Stimulated activated memory B cell treated with anti-CD40 and anti-IgM and Interleukin-4, amounts not matched to agents 10 μg/mL and 1 μg/mL and 100 μg/mL, for 72 hours (primary cell): Measurements from ENCODE around the gene CIB4.

Experiments used
- ATAC-seq: fragments of 150-1000 bp; cut with Tn5 transposase; 2 replicates; pipeline ENCODE4 v1.10.0; 2021
- H3K27ac Mint-ChIP-seq: one replicate; pipeline ENCODE4 v1.8.0; 2022; ENCODE audit warnings: mild to moderate bottlenecking, mixed read lengths
- H3K27me3 Mint-ChIP-seq: one replicate; pipeline ENCODE4 v1.8.0; 2022; ENCODE audit warnings: mixed read lengths
- H3K36me3 Mint-ChIP-seq: one replicate; pipeline ENCODE4 v1.8.0; 2022; ENCODE audit warnings: mixed read lengths
- H3K4me1 Mint-ChIP-seq: one replicate; pipeline ENCODE4 v1.8.0; 2022; ENCODE audit warnings: mixed read lengths
- H3K4me3 Mint-ChIP-seq: one replicate; pipeline ENCODE4 v1.8.0; 2022; ENCODE audit warnings: mild to moderate bottlenecking, moderate library complexity, mixed read lengths
- H3K9me3 Mint-ChIP-seq: one replicate; pipeline ENCODE4 v1.8.0; 2022; ENCODE audit warnings: mixed read lengths

CIB4 gene

DNA sequence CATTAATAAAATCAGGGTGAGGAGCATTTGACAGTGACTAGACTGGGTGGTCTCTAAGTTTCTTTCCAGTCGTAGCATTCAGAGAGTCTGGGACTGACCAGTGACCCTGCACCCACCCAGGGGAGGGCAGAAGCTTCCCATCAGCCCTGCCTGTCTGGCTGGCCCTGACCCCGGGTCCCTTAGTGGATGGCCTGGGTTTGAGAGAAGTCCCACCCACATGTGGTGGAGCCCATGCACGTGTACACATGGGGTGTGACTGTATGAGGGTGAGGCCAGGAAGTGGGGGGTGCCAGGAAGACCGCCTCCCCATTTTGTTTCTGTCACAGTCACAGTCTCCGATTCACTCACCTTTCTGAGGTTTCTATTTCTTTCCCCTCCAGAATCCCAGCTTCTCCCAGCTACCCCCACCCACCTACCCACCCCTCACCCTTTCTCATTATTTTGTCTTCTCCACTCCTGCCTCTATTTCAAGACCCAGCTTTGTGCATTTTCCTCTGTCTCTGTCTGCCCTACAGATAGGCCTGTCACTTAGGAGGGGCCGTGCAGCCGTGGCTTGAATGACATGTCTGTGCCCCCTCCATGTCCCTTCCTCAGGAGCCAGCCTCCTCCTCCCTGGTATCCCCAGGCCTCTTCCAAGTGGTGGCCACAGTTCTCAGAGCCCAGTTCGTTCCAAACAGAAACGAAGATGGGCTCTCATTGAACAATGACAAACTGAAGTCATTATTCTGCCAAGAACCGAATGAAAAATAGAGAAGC, 13.6 kb downstream of the CIB4 start:
- Mint-ChIP-seq H3K36me3 (no peaks in the 10 kb centered on the region), H3K4me3 (no peak overlapping the region), H3K27ac (no peak overlapping the region), H3K9me3 (no peaks in the 10 kb centered on the region), H3K4me1 (no peaks in the 10 kb centered on the region), H3K27me3 (peaks cover 41% of the 10 kb centered on the region)
- ATAC-seq = peak; percentile 24

DNA sequence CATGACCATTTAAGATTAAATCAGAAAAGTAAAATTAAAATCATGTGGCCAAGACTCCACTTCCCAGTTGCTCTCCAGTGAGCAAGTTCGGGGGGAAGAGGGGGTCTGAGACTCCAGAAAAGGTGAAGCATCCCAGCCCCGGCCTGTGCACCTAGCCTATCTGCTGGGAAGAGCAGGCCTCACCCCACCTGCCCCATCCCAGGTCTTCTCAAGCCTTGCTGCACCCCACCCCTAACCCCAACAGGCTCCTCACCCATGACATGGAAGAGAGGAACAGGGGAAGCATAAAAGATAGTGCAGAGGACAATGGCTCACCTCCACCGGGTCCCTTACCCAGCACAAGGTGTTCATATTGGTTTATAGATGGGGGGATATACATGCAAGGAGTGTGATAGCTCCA, 14.6 kb downstream of the CIB4 start:
- no peak for ATAC-seq
- H3K36me3 Mint-ChIP-seq = no peaks in the 10 kb centered on the region
- peaks cover 6% of the 10 kb centered on the region for H3K9me3 Mint-ChIP-seq
- H3K4me1 Mint-ChIP-seq = no peaks in the 10 kb centered on the region
- peaks cover 31% of the 10 kb centered on the region for H3K27me3 Mint-ChIP-seq
- H3K4me3 Mint-ChIP-seq = no peak overlapping the region
- no peak overlapping the region for H3K27ac Mint-ChIP-seq

DNA sequence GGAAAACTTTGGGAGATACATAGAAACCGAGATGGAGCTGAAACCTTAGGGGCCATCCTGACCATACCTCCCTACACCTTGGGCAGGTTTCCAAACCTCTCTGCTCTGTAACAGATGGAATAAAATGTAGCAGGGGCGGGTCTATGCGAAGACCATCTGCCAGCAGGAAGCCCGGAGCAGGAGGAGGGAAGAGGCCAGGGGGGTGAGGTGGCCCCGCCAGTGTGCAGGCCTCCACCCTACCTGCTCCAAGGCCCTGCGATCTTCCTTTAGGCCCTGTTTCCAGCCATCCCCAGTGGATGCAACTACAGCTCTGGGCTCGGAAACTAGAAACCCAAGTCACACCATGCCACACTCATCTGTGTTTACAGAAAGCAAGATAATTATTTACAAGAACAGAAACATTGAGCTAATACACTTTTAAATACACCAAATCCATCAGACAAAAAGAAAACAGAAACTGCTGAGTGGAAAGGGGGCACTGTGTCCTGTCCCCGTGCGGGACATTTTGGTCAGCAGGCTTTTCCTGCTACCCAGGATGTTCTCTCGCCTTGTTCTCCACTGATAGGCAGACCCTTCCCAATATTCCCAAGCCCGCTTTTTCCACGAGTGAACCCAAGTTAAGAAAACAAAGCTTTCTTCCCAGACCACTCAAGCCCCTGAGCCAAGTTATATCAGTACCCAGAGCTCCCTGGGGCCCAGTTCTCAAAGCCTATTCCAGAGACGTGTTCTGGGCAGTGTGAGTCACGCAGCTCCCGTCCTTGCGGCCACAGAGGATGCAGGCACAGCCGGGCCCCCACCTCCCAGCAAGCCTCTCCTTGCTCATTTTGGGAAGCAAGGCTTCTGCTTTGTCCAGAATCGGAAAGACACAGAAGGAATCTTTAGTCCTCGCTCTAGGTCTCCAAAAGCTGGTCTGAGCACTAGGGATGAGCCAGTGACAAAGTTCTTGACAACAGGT, 17.3 kb downstream of the CIB4 start:
- H3K27me3 Mint-ChIP-seq = peaks cover 32% of the 10 kb centered on the region
- peaks cover 13% of the 10 kb centered on the region for H3K9me3 Mint-ChIP-seq
- ATAC-seq = peak; percentile 25
- H3K36me3 Mint-ChIP-seq = no peaks in the 10 kb centered on the region
- H3K4me3 Mint-ChIP-seq = no peak overlapping the region
- no peak overlapping the region for H3K27ac Mint-ChIP-seq
- H3K4me1 Mint-ChIP-seq = peaks cover 7% of the 10 kb centered on the region

DNA sequence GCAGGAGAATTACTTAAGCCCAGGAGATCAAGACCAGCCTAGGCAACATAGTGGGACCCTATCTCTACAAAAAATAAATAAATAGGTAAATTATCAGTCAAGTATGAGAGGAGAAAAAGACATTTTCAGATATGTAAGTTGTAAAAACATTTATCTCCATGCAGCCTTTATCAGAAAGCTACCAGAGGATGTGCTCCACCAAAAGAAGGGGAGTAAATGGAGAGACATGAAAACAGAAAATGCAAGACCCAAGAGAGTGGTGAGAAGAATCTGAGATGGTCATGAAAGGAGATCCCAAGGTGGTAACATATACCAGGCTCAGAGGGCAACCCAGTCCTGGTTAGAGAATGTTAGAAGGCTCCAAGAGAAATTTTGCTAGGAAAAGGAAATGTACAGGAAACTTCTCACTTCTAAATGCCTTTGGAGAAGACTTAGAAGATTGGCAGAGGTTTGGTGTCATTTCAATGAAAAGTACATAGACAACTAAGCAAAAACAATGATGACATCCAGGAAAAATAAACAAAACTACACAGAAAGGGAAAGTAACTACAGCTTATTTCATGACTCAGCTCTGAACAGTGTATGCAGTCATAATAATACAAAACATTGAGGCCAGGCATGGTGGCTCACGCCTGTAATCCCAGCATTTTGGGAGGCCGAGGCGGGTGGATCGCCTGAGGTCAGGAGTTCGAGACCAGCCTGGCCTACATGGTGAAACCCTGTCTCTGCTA, 19.5 kb downstream of the CIB4 start:
- H3K36me3 Mint-ChIP-seq = no peaks in the 10 kb centered on the region
- H3K4me1 Mint-ChIP-seq = peaks cover 7% of the 10 kb centered on the region
- peaks cover 13% of the 10 kb centered on the region for H3K9me3 Mint-ChIP-seq
- H3K27ac Mint-ChIP-seq = no peak overlapping the region
- no peak overlapping the region for H3K4me3 Mint-ChIP-seq
- no peak for ATAC-seq
- H3K27me3 Mint-ChIP-seq = peaks cover 34% of the 10 kb centered on the region

DNA sequence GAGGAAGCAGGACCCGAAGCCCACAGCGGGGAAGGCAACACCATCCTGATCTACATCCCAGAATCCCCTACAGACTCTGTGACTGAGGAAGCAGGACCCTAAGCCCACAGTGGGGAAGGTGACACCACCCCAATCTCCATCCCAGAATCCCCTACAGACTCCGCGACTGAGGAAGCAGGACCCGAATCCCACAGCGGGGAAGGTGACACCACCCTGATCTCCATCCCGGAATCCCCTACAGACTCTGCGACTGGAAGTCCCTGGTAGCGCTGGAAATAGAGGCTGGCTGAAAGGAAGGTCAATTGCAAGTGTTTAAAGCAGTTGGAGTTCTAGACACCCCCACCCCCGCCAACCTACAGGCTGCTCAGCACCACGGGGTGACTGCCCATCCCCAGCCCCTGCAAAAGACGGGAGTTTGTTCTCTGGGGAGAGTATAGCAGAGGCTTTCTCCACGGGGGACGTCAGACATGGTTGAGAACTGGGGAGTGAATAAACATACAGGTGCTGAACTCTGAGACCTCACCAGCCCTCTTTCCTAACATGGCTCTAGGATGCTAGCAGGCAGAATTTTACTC, 21.0 kb downstream of the CIB4 start:
- ATAC-seq = no peak
- no peak overlapping the region for H3K27ac Mint-ChIP-seq
- no peak overlapping the region for H3K4me3 Mint-ChIP-seq
- no peaks in the 10 kb centered on the region for H3K36me3 Mint-ChIP-seq
- H3K9me3 Mint-ChIP-seq = peaks cover 13% of the 10 kb centered on the region
- H3K27me3 Mint-ChIP-seq = peaks cover 49% of the 10 kb centered on the region
- peaks cover 7% of the 10 kb centered on the region for H3K4me1 Mint-ChIP-seq

DNA sequence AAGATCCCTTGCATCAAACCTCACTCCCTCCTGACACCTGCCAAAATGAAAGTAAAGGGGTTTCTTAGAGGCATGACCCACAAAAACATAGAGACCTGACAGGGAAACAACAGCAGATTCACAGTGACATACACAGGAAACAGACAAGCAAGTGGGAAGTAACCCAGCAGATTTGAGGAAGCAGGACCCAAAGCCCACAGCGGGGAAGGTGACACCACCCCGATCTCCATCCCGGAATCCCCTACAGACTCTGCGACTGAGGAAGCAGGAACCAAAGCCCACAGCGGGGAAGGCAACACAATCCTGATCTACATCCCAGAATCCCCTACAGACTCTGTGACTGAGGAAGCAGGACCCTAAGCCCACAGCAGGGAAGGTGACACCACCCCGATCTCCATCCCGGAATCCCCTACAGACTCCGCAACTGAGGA, 21.6 kb downstream of the CIB4 start:
- Mint-ChIP-seq H3K9me3 (peaks cover 13% of the 10 kb centered on the region), H3K36me3 (no peaks in the 10 kb centered on the region), H3K4me3 (no peak overlapping the region), H3K27me3 (peaks cover 55% of the 10 kb centered on the region), H3K27ac (no peak overlapping the region), H3K4me1 (peaks cover 7% of the 10 kb centered on the region)
- ATAC-seq = no peak

DNA sequence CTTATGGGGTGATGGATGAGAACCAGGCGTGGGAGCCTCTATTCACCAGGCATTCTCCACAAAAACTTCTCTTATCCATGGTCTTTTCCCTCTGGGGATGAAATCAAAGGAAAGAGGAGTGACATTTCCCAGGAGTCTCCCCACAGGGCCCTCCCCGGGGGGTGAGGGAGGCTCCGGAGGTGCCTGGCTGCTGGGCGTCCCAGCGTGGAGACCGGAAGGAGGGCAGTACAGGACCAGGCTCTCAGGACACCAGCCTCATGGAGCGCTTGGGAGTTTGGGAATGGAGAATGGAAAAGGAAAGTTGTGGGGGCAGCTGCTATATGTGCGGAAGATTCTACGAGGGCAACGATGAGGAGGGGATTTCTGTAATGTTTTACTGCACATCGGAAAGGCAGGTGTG, 22.1 kb downstream of the CIB4 start:
- Mint-ChIP-seq H3K4me3 (no peak overlapping the region), H3K9me3 (peaks cover 13% of the 10 kb centered on the region), H3K27ac (no peak overlapping the region), H3K27me3 (peaks cover 55% of the 10 kb centered on the region), H3K36me3 (no peaks in the 10 kb centered on the region), H3K4me1 (peaks cover 7% of the 10 kb centered on the region)
- ATAC-seq = no peak

DNA sequence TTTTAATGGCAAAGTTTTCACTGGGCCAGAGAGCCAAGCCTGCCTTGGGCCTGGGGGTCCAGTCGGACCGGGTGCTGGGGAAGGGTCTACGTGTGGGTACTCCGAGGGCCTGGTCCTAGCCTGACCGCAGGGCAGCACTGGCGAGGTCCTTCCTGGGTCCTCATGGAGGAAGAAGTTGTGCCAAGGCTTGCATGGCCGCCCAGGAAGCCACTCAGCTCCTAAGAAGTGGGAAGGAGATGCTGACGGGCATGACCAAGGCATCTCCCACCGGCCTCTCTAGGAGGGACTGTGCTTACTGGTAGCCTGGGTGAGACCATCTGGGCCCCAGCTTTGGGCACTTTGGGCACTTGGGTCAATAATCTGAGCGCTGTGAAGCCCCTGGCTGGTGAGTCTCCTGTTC, 22.6 kb downstream of the CIB4 start:
- peaks cover 7% of the 10 kb centered on the region for H3K4me1 Mint-ChIP-seq
- no peak overlapping the region for H3K4me3 Mint-ChIP-seq
- H3K27me3 Mint-ChIP-seq = peaks cover 55% of the 10 kb centered on the region
- peaks cover 13% of the 10 kb centered on the region for H3K9me3 Mint-ChIP-seq
- no peak for ATAC-seq
- no peak overlapping the region for H3K27ac Mint-ChIP-seq
- H3K36me3 Mint-ChIP-seq = no peaks in the 10 kb centered on the region

DNA sequence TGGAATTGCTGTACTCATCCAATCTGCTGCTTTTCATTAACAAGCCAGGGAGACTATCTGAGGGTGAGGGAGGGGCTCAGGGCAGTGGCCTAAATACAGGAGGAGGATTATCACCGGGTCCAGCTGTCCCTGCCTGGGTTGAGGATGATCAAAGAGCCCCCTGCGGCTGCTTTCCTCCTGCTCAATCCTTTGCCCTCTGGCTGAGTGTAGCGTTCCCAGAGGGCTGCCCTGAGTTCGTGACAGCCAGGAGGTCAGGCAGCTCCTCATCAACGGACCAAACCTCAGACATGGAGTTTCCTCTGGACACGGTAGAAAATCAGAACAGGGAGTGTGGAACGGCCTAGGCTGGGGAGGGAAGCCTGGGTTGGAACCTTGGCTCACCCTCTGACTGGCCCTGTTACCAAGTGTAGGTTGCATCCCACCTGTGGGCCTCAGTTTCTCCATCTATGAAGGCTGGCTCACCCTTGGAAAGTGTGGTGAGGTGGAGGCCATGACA, 23.5 kb downstream of the CIB4 start:
- H3K36me3 Mint-ChIP-seq = no peaks in the 10 kb centered on the region
- no peak overlapping the region for H3K4me3 Mint-ChIP-seq
- no peak for ATAC-seq
- peaks cover 7% of the 10 kb centered on the region for H3K4me1 Mint-ChIP-seq
- peaks cover 55% of the 10 kb centered on the region for H3K27me3 Mint-ChIP-seq
- peaks cover 13% of the 10 kb centered on the region for H3K9me3 Mint-ChIP-seq
- H3K27ac Mint-ChIP-seq = no peak overlapping the region

DNA sequence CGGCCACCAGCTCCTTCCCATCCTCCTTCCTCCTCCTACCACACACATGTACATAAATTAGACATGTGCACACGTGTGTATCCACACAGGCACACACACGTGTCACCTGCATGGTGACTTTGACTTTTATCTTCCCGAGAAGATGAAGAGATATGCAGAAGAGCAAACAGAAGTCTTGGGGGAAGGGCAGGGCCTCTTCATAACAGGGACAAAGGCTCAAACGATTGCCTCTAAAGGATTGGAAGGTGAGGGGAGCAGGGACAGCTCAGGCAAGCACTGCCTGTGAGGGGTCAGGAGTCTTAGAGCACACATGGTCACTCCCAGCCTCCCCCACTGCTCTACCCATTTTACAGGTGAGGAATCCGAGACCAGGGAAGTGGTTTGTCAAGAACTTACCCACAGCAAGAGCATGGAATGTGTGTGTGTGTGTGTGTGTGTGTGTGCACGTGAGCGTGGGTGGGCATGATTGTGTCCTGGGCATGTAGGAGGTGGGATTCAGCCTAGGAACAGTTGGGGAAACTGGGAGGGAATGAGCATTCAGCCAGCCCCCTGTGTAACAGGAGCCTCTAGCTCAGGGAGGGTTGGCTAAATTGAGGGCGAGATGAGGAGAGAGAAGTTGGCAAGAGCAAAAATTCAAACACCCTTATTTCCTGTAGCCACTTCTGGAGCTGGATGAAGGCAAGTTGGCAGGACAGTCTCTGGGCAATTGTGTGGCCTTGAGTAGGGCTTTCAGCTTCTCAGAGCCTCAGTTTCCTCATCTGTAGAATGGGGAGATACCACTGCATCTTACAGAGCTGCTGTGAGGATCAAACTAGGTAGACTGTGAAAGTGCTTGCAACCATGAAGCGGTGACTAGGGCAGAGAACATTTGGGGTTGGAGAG, 24.2 kb downstream of the CIB4 start:
- ATAC-seq = no peak
- peaks cover 7% of the 10 kb centered on the region for H3K4me1 Mint-ChIP-seq

DNA sequence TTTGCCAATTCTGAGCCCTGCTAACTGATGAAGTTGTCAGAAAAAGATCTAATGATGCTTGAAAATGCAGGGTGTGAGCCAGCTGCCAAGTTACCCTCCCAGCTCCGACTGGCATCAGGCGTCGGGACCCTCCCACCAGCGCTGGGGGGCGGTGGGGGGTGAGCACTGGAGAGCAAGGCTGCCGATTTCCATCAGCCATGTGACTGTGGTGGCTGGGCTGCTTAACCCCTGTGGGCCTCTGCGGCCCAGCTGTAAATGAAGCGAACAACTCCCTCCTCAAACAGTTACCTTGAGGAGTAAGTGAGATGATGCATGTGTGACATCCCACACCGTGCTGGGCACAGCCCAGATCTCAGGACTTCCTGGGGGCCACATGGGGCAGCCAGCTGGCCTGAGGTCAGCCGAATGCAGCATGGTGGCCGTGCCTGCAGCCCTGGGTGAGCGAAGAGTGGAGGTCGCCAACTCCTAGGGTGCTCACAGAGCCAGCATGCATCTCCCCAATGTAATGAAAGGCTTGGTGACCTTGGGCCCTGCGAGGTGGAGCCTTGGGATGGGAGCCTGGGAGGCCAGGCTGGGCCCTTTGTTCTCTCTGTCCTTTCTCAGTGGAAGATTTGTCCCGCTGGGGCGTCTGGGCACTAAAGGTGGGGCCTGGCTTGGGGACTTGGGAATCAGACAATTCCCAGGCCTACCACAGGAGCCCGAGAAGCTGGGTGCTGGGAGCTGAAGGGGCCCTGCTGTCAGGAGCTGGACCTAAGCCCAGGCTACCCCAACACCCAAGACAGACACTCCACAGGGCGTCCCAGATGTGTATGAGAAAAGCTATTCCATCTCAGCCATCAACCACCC, 25.1 kb downstream of the CIB4 start:
- Mint-ChIP-seq H3K27ac (no peak overlapping the region), H3K4me3 (no peak overlapping the region), H3K4me1 (peaks cover 7% of the 10 kb centered on the region), H3K27me3 (peaks cover 54% of the 10 kb centered on the region), H3K9me3 (peaks cover 5% of the 10 kb centered on the region), H3K36me3 (no peaks in the 10 kb centered on the region)
- ATAC-seq = no peak

More for the DNA sequence above, 24.2 kb downstream of the CIB4 start:
- Mint-ChIP-seq H3K27ac (no peak overlapping the region), H3K27me3 (peaks cover 55% of the 10 kb centered on the region), H3K36me3 (no peaks in the 10 kb centered on the region), H3K4me3 (no peak overlapping the region), H3K9me3 (peaks cover 11% of the 10 kb centered on the region)

DNA sequence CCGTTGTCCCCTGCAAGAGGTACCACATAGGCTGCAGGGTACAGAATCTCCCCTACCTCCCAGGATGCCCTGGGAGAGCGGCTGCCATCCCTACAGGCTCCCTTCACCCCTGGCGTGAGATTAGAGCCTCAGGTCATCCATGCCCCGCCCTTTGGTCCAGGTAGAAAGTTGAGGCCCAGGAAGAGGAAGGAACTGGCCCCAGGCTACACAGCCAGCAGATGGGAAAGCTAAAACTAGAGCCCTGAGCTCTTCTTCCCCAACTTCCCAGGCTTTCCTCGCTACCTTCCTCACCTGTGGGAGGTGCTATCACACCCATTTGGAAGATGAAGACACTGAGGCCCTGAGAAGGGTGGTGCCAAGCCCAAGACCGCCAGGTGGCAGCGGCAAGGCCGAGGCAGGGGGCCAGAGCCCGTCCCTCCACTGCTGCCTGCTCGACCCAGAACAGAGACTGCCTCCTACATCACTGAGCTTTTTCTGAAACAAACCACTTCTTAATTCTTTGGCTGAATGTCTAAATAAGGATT, 25.8 kb downstream of the CIB4 start:
- Mint-ChIP-seq H3K4me3 (no peak overlapping the region), H3K27me3 (peaks cover 47% of the 10 kb centered on the region), H3K9me3 (no peaks in the 10 kb centered on the region), H3K36me3 (no peaks in the 10 kb centered on the region), H3K27ac (no peak overlapping the region), H3K4me1 (peaks cover 10% of the 10 kb centered on the region)
- no peak for ATAC-seq
